Upper lobe of left lung (tissue), 4 donors: ENCODE results near the gene RPS24.

Experiments used
- CTCF ChIP-seq, 6 experiments: fragments of 450-650 bp in 4 of 6; fragments of 200-600 bp in 2 of 6; sonication (generic) in 2 of 6; IDR thresholded peaks; one replicate each; pipeline ENCODE4 v1.5.1; 2016 to 2019; ENCODE audit warnings: antibody characterized with exemption in 6 of 6
- EP300 ChIP-seq, 4 donors: sonication (generic); formaldehyde crosslinking; IDR thresholded peaks; one replicate each; pipeline ENCODE4 v1.5.1; 2017; ENCODE audit warnings: antibody characterized with exemption in 4 of 4, control low read depth in 2 of 4
- POLR2A ChIP-seq, 4 donors: fragments of 450-650 bp; IDR thresholded peaks; one replicate each; pipeline ENCODE4 v1.5.1; 2016 to 2017; ENCODE audit warnings: antibody characterized with exemption in 4 of 4, mild to moderate bottlenecking in 2 of 4

GRCh38 chr10:78039743-78040142, 6.1 kb downstream of the RPS24 start:
- no peak for TF ChIP-seq CTCF (IDR thresholded peaks at IDR 0.05)
- no peak for TF ChIP-seq EP300 (IDR thresholded peaks at IDR 0.05)
- TF ChIP-seq POLR2A (IDR thresholded peaks at IDR 0.05): no peak
